ENCODE results near the gene MAPK12.

The MAPK12 gene

DNA sequence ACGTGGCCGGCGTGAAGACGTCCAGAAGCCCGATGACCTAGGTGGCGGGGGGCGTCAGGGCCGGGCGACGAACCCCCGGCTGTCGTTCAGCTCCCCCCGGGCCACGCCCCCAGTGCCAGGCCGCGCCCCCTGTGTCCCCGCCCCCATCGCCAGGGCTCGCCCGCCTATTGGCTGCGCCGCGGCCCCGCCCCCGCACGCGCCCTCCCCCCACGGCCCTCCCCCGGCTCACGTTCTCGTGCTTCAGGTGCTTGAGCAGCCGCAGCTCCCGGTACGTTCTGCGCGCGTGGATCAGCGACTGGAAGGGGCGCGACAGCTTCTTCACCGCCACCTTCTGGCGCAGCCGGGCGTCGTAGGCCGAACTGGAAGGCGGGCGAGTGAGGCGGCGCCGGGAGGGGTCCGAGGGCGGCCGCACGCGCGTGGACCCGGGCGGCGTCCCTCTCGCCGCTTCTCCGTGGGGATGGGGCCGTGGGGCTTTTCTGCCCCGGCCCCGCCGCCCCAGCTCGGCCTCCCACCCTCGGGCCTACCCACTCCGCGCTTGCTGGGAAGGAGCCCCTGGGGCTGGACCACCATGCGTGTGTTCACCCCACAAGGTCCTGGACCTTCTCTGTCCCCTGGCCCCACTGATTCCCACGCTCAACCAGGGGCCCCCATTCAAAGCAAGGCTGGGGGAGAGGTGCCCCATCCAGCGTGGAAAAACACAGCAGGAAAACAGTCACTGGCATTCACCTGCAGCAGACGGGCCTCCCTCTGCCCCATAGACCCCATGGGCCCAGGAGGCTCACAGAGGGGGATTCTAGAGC is 6.3 kb upstream of the MAPK12 start:
- no peak for DNase-seq (ENCODE audit: low spot score)

DNA sequence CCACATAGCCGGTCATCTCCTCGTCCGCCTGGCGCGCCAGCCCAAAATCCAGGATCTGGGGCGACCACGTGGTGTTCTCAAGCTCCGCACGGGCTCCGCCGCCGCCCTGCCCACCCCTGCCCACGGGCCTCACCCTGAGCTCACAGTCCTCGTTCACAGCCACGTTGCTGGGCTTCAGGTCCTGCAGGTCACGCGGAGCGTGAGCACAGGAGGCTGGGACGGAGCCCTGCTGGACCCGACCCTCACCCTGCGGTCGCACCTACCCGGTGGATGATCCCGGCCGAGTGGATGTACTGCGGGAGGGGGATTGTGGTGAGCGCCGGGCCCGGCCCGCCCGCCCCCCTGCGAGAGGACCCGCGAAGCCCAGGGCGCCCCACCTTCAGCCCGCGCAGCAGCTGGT is 5.5 kb upstream of the MAPK12 start:
- no peak for DNase-seq (ENCODE audit: low spot score)

DNA sequence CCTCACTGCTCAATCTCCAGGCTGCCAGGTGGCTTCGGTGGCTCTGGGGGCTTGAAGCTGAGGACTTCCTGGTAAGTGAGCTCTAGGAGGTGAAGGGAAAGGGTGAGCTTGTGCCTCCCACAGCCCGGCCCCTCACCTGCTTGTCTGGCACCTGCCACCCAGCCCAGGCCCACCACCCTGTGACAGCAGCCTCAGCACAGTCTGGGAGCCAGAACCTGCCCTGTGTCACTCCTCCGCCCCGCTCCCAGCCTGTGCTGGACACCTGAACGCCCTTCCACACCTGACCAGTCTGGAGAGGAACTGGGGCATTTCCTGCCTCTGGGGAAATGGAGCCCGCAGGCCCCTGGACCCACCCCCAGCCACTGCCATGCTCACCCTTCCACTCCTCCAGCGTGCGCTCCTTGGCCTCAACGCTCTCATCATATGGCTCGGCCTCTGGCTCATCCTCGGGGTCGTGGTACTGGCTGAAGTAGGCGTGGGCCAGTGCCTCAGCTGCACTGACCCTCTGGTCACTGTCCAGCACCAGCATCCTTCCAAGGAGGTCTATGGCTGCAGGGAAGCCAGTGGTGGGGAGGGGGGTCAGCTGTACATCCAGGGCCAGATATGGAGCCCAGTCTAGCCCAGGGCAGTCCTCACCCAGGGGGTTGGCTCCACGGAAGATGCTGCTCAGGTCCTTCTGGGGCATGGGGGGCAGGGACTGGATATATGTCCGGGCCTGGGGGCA is 3.6 kb upstream of the MAPK12 start:
- DNase-seq (ENCODE audit: low spot score): no peak

DNA sequence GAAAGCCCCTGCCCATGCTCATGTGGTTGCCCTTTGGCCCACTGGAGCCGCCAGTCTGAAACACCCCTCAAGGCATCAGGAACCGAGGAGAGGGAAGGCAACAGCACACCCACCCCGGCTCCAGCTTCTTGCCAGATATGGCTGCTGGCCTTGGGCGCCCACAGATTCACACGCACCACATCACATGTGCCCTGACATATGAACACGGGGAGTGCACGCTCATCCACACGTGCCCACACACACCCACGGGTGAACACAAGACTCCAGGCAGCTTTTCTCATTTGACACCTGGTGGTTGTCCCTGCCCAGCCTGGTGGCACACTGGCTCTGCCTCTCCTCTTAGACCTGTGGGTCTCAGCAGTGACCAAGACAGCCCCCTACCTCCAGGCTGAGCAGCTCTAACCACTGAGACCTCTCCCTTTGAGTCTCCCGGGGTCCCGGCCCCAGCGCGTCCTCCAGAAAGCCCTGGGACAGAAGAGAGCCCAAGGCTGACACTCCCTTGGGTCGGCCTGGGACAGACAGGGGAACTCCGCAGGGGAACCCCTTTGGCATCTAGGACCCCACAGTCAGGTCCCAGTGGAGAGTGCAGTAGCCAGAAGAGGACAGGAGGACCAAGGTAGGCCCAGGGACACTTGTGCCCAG is 2.7 kb upstream of the MAPK12 start:
- no peak for DNase-seq (ENCODE audit: low spot score)

DNA sequence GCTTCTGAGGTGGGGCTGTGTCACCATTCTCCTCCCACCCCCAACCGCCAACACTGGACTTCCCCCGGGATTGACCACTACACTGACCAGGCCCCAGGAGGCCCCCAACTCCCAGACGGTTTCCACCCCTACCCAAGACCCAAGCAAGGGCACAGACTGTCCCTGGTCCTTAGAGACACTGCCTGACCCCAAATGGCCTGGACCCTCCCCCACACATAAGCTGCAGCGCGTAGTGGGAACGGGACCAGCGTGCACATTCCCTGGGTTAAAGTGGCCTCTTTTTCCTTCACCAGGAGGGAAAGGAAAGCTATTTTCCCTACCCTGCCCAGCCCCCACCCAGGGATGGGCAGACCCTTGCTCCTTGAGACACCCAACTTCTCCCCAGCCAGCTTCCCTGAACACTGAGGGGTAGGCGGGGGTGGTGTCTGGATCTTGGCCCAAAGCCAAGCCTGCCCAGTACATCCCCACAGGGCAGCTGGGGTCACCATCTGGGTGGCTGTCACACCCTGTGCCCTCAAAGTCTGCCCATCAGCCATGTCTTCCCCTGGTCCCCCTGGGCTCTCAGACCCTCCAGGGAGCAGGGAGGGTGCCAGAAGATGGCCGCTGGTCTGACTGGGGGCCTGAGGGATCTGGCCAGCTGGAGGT is 1.6 kb upstream of the MAPK12 start:
- DNase-seq (ENCODE audit: low spot score): no peak

DNA sequence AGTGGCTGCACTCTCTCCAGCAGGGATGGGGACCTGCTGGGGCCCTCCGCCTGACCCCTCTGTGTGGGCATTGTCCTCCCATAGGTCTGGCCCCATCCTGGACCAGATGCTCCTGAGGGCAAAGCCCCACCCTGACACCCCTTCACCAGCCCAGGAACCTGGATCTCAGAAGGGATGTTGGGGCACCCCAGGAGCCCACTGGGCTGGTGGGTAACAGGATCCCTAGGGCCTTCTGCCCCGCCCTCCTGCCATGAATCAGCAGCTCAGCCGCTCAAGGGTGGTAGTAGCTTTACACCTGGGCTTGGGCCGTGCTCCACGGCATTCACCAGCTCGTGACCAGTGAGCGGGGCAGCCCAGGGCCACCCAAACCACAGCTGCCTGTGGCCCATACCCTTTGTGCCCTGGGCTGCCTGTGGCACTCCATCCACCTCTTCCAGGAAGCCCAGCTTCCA is 1.0 kb upstream of the MAPK12 start:
- DNase-seq (ENCODE audit: low spot score): peak; percentile 63

DNA sequence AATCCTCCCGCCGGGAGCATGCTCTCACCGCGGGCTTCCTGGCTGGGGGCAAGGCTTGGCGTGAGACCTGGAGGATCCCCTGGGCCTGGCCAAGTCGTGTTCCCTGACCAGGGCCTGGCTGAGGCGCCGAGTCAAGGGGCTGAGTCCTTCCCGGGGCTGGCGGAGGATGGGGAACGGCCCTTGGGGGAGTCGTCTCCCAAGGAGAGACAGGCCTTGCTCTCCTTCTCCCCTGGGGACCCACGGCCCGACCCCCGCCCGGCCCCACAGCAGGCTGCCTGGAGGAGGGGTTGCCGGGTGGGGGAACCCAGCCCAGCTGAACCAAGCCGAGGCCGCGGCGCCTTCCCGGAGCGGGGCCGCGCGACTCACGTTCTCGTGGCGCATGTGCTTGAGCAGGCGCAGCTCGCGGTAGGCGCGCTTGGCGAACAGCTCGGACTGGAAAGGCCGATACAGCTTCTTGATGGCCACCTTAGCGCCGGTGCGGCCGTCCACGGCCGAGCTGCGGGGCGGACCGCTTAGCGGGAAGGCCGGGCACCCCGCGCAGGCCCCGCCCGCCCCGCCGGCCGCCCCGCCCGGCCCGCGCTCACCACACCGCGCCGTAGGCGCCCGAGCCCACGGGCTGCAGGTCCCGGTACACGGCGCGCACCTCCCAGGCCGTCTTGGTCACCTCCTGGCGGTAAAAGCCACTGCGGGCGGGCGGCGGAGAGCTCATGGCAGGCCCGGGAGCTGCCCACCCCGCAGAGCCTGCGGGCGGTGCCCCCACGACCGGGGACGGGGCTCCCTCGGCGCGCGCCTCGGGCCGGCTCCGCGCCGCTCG is 475 bp downstream of the MAPK12 start:
- DNase-seq (ENCODE audit: low spot score): peak; percentile 64

DNA sequence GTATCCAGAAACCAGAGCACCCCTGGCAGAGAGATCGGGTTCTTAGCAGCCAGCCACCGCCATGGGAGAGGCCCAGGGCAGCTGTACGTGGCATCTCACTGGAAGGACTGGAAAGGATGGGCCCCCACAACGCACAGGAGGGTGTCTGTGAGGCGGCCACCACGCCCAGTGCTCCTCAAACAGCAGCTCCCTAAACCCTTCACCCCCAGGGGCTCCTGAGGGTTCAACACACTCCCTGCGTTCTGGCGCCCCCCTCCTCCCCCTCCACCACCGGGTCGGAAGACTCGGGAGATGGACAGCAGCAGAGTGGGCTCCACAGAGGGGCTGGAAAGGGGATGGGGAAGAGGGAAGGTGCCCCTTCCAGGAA is 1.1 kb downstream of the MAPK12 start:
- no peak for DNase-seq (ENCODE audit: low spot score)

DNA sequence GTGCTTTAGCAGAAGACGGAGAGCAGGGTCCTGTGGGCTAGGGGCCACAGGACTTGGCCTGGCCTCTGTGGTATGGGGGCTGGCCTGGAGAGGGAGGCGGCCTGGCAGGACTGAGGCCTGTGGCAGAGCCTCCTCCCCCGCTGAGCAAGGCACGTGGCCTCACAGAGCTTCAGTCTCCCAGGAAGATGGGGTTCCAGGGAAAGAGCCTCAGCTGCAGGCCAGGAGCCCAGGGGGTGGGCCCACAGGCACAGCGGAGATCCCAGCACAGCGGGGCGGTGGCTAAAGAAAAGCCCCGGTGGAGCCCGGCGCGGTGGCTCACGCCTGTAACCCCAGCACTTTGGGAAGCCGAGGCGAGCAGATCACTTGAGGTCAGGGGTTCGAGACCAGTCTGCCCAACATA is 2.2 kb downstream of the MAPK12 start:
- DNase-seq (ENCODE audit: low spot score): no peak

DNA sequence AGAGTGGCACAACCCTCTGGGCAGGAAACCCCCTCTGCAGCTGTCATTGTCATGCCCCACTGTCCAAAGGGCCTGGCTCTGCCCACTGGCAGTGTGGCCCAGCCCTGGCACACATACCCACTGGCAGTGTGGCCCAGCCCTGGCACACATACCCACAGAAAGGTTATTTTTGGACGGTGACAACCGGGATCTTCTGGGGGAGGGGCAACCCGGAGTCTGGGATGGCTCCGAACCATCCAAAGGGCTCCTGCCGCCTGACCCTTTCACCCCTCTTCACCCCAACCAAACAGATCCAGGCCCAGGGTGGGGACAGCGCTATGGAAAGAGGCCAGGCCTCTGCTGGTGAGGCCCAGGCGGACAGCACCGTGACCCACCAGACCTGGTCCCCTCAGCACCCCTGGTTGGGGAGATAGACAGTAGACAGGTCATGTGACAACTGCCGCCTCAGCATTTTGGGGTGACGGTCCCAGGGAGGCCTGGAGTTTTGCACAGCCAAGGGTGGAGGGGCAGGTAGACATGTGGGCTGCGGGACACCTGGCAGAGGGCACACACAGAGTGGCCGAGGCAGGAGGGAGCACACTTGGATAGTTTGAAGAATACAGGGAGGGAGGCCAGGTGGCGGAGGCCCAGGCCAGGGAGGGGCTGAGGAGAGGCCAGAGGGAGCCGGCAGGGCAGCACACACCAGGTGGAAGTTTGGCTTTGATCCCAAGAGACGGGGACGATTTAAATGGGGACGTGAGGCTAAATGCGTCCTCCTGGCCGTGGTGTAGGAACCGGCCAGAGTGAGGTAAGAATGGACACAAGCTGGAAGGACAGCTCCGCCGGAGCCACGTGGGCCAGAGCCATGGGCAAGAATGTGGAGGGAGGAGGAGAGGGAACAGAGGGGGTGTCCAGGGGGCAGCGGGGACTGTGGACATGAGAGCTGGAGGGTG is 2.9 kb downstream of the MAPK12 start:
- DNase-seq (ENCODE audit: low spot score): no peak

DNA sequence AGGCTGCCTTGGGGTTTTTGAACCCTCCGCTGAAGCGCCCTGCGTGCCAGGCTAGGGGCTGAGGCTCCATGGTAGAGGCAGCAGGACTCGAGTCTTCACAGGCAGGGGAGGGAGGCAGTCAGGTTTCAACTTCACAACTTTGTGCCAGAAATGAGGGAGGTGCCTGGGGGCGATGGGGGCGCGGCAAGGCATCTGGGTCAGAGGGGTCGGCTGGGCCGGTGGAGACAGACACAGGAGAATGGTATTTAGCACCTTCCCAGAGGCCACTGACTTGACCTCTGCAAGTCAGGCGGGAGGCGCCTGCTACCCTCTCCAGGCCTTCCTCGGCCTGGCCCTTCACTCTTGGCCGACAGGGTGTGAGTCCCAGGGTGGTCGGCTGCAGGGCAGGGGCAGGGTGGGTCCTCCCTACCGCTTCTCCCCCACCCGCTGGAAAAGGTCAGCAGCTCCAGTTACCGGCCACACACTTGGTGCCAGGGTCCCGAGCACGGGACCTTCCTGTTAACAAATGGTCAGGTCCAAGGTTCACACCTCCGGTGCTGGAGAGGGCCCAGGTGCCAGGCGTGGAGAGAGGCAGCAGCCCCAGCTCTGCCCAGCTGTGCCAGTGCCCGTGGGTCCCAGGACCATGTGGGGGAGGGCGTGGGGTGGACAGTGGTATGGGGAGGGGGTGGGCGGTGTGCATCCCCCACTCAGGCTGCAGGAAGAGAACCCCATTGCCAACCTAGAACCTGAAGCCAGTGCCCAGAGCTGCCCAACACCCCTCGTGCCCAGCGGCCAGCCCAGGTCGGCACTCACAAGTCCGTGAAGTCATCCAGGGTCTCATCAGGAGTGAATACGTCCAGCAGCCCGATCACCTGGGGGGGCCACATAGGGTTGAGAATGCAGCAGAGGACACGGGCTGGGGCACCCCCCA is 3.8 kb downstream of the MAPK12 start:
- no peak for DNase-seq (ENCODE audit: low spot score)

DNA sequence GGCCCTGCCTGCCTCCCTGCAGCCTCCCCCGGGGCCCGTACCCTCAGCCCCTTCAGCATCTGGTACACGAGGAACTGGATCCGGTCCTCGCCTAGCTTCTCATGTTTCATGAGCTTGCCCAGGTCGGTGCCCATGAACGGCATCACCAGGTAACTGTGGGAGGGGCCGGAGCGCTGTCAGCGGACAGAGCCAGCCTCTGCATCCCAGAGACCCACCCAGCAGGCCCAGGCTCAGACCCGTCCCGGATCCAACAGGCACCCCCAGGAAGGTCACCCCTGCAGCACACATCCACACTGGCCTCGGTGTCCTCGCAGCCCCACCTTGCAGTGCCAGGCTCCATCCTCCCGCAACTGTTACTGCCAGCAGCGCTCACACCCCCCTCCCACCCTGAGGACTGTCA is 4.4 kb downstream of the MAPK12 start:
- DNase-seq (ENCODE audit: low spot score): no peak

DNA sequence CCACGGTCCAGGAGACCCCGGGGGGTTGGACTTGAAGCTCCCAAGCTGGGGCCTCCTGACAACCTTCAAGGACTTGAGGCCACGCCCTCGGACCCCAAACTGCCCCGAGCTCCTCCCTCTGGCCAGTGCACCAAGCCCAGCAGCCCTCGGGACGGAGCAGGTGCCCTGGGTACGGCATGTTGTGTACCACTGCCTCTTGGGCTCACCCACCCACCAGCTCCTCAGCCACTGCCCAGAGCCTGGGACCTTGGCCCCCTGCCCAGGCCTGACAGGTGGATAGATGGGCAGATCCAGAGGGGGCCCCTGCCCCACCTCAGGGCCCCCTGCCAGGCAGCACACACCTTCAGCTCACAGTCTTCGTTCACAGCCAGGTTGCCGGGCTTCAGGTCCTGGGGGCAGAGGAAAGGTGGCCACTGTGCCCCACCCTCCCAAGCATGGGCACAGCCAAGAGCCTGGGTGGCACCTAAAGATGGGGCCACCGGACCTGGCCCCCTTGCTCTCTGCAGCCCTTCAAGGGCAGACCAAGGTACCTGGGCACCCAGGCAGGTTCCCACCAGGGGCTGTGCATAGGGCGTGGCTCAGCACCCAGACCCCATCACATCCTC is 5.1 kb downstream of the MAPK12 start:
- no peak for DNase-seq (ENCODE audit: low spot score)

DNA sequence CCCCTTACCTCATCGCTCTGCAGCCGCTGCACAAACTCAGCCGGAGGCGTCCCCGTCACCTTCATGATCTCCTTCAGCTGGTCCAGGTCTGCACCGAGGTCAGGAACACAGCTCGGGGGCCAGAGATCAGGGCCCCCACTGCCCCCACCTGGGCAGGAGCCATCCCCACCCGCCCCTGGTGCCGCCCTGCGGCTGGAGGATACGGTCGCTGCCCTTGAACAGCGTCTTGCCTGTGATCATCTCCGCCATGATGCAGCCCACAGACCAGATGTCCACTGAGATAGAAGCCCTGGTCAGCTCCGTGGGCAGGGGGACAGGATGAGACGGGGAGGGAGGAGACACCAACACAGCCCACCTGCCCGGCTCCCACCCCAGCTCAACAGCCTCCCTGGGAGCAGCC is 5.9 kb downstream of the MAPK12 start:
- DNase-seq (ENCODE audit: low spot score): no peak

DNA sequence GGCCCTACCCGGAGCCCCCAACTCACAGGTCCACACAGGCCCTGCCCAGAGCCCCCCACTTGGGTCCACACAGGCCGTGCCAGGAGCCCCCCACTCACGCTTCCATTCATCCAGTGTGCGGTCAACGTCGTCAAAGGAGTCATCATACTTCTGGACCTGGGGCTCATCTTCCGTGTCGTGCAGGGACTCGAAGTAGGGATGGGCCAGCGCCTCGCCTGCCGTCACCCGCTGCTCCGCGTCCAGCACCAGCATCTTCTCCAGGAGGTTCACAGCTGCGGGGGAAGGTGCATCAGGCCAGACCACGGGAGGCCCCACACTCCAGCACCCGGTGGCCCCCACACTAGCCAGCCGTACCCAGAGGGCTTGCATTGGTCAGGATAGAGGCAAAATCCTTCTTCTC is 6.4 kb downstream of the MAPK12 start:
- DNase-seq (ENCODE audit: low spot score): no peak

DNA sequence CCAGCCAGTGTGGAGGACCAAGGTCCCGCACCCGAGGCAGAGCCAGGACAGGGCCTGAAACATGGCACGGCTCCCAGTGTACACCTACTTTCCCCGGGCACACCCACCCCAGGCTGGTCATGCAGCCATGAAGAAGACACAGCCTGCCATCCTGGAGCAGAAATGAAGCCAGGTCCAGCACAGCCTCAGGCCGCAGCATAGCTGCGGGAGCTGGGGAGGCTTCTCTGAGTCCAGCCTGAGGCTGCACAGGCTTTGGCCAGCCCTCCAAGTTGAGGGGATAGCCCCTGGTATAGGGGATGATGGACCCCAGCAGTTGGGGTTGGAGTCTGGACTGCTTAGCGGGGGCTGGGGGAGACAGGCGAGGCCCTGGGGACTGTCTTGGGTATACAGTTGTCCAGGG is 7.5 kb downstream of the MAPK12 start:
- DNase-seq (ENCODE audit: low spot score): no peak

DNA sequence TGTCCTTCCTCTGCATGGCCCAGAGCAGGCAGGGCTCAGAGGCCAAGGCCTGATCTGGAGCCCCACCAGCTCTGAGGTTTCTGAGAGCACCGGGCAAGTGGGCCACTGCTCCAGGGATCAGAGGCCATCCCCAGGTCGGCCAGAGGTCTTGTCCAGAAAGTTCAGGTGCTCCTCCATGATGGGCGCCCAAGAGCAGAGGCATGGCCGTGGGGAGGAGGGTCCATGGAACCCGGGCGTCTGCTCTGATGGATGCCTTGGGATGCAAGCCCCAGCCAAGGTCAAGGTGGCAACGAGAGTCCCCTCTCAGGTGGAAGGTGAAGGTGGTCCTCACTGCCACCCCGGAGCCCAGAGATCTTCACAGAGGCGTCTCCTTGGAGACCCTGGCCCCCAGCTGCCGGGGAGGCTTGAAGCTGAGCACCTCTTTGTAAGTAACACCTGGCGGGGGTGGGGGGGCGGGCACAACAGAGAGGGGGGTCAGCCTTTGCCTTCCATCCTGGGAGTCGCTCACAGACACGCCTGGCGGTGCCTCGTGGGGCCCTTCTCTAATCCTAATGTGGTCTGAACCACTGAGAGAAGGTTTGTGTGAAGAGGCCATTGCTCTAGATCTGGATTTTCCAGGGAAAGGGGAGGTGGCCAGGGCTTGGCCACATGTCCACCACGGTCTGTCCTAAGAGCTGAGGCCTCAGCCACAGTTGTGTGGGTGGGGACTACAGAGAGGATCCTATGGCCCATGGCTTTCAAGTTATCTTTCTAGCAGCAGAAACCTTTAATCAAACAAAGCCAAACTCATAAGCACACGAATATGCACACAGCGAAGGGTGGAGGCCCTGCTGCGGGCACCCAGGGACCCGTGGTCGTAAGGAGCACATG is 8.2 kb downstream of the MAPK12 start:
- no peak for DNase-seq (ENCODE audit: low spot score)
